Skeletal muscle satellite cell (primary cell): ENCODE data around the gene CNPY2.
A peak's percentile ranks its signal among the peaks of the same experiment; 100 is the strongest.

Source experiments
- H3K27me3 ChIP-seq: 2 replicates; pipeline ENCODE4 v1.7.0; 2013; ENCODE audit warnings: low read length; ENCODE audit not compliant: control insufficient read depth, insufficient read depth
- H3K36me3 ChIP-seq: 2 replicates; pipeline ENCODE4 v1.7.0; 2013; ENCODE audit warnings: mild to moderate bottlenecking, control low read depth, low read length; ENCODE audit not compliant: insufficient read depth
- H3K4me1 ChIP-seq: 2 replicates; pipeline ENCODE4 v1.7.0; 2013; ENCODE audit warnings: low read length; ENCODE audit not compliant: control insufficient read depth, insufficient read depth
- H3K4me2 ChIP-seq: 2 replicates; pipeline ENCODE4 v1.7.0; 2013; ENCODE audit warnings: mild to moderate bottlenecking, low read length
- H3K4me3 ChIP-seq: 2 replicates; pipeline ENCODE4 v1.7.0; 2013; ENCODE audit warnings: low read length
- H3K9ac ChIP-seq: 2 replicates; pipeline ENCODE4 v1.7.0; 2013; ENCODE audit warnings: mild to moderate bottlenecking, low read depth, low read length, moderate library complexity
- H3K9me3 ChIP-seq: replicated peaks from 2 replicates; pipeline ENCODE4 v1.7.0; 2013; ENCODE audit warnings: mild to moderate bottlenecking, control low read depth, low read length

Gene CNPY2

GRCh38 chr12:56307221-56307965 lies 8.4 kb downstream of the CNPY2 start:
- no peaks in the 10 kb centered on the region for H3K27me3 ChIP-seq
- no peak overlapping the region for H3K9ac ChIP-seq
- H3K36me3 ChIP-seq: peaks cover 38% of the 10 kb centered on the region
- no peaks in the 10 kb centered on the region for H3K4me1 ChIP-seq
- no peak overlapping the region for H3K4me2 ChIP-seq
- no peak overlapping the region for H3K4me3 ChIP-seq
- H3K9me3 ChIP-seq: no peaks in the 10 kb centered on the region

- Histone ChIP-seq H3K4me2 (no peak overlapping the region), H3K36me3 (peaks cover 24% of the 10 kb centered on the region), H3K4me1 (peaks cover 9% of the 10 kb centered on the region), H3K9ac (no peak overlapping the region), H3K4me3 (no peak overlapping the region), H3K9me3 (no peaks in the 10 kb centered on the region), H3K27me3 (no peaks in the 10 kb centered on the region)
These were observed 10.8 kb downstream of the CNPY2 start for GRCh38 chr12:56304872-56305590.

GRCh38 chr12:56304276-56304675 lies 11.5 kb downstream of the CNPY2 start:
- no peaks in the 10 kb centered on the region for H3K27me3 ChIP-seq
- no peak overlapping the region for H3K4me2 ChIP-seq
- no peaks in the 10 kb centered on the region for H3K9me3 ChIP-seq
- H3K9ac ChIP-seq: no peak overlapping the region
- H3K4me1 ChIP-seq: peaks cover 9% of the 10 kb centered on the region
- H3K36me3 ChIP-seq: peaks cover 20% of the 10 kb centered on the region
- H3K4me3 ChIP-seq: no peak overlapping the region

- H3K9ac ChIP-seq: peak overlapping the region; percentile 90
- no peaks in the 10 kb centered on the region for H3K9me3 ChIP-seq
- H3K4me2 ChIP-seq: peak overlapping the region; percentile 96
- peak overlapping the region; percentile 94 for H3K4me3 ChIP-seq
- H3K27me3 ChIP-seq: no peaks in the 10 kb centered on the region
- H3K36me3 ChIP-seq: peaks cover 19% of the 10 kb centered on the region
- H3K4me1 ChIP-seq: peaks cover 28% of the 10 kb centered on the region
These were observed 14.9 kb downstream of the CNPY2 start for GRCh38 chr12:56300644-56301464.

- no peaks in the 10 kb centered on the region for H3K9me3 ChIP-seq
- H3K36me3 ChIP-seq: peaks cover 19% of the 10 kb centered on the region
- H3K4me1 ChIP-seq: peaks cover 28% of the 10 kb centered on the region
- H3K9ac ChIP-seq: peak within 1 kb of the TSS; percentile 90
- peak within 1 kb of the TSS; percentile 96 for H3K4me2 ChIP-seq
- no peaks in the 10 kb centered on the region for H3K27me3 ChIP-seq
- H3K4me3 ChIP-seq: peak within 1 kb of the TSS; percentile 94
These were observed 15.7 kb downstream of the CNPY2 start, which contains the start of gene CS for GRCh38 chr12:56299853-56300643. TSS of gene CS (minus strand) at chr12:56300330. CDS start at chr12:56300201, 129 bp downstream.

GRCh38 chr12:56299308-56299852 lies 16.4 kb downstream of the CNPY2 start:
- Histone ChIP-seq H3K9ac (peak overlapping the region; percentile 90), H3K4me2 (peak overlapping the region; percentile 83), H3K4me1 (peaks cover 28% of the 10 kb centered on the region), H3K27me3 (no peaks in the 10 kb centered on the region), H3K4me3 (peak overlapping the region; percentile 94), H3K9me3 (no peaks in the 10 kb centered on the region), H3K36me3 (peaks cover 19% of the 10 kb centered on the region)

GRCh38 chr12:56298828-56299227 lies 17.0 kb downstream of the CNPY2 start:
- H3K4me2 ChIP-seq: peak overlapping the region; percentile 83
- H3K27me3 ChIP-seq: no peaks in the 10 kb centered on the region
- H3K4me3 ChIP-seq: peak overlapping the region; percentile 94
- H3K9me3 ChIP-seq: no peaks in the 10 kb centered on the region
- H3K4me1 ChIP-seq: peaks cover 28% of the 10 kb centered on the region
- peak overlapping the region; percentile 90 for H3K9ac ChIP-seq
- peaks cover 19% of the 10 kb centered on the region for H3K36me3 ChIP-seq

GRCh38 chr12:56297400-56297799 lies 18.4 kb downstream of the CNPY2 start:
- Histone ChIP-seq H3K9ac (no peak overlapping the region), H3K9me3 (no peaks in the 10 kb centered on the region), H3K4me2 (no peak overlapping the region), H3K4me1 (peaks cover 28% of the 10 kb centered on the region), H3K27me3 (no peaks in the 10 kb centered on the region), H3K4me3 (no peak overlapping the region), H3K36me3 (peaks cover 19% of the 10 kb centered on the region)

GRCh38 chr12:56296295-56296694 lies 19.5 kb downstream of the CNPY2 start:
- Histone ChIP-seq H3K9ac (no peak overlapping the region), H3K27me3 (no peaks in the 10 kb centered on the region), H3K4me1 (peaks cover 28% of the 10 kb centered on the region), H3K4me3 (no peak overlapping the region), H3K9me3 (no peaks in the 10 kb centered on the region), H3K36me3 (peaks cover 24% of the 10 kb centered on the region), H3K4me2 (peak overlapping the region; percentile 4)

- Histone ChIP-seq H3K4me2 (no peak overlapping the region), H3K9me3 (no peaks in the 10 kb centered on the region), H3K4me1 (peaks cover 14% of the 10 kb centered on the region), H3K4me3 (no peak overlapping the region), H3K36me3 (peaks cover 31% of the 10 kb centered on the region), H3K9ac (no peak overlapping the region), H3K27me3 (no peaks in the 10 kb centered on the region)
These were observed 22.0 kb downstream of the CNPY2 start for GRCh38 chr12:56293795-56294194.
